SHP77 treated with DMSO at 0.1 percent for 48 hours (cell line): ENCODE measurements around the gene DRC3.

Experiments
- DNase-seq: peaks from one replicate; lab custom pipeline; 2025; lab: John Stamatoyannopoulos, UW

DRC3 gene

GRCh38 chr17:18055597-18055996, 82.9 kb downstream of the DRC3 start:
- DNase-seq: no peak

GRCh38 chr17:18056214-18056613, 83.6 kb downstream of the DRC3 start:
- no peak for DNase-seq

- no peak for DNase-seq
Measured at GRCh38 chr17:18059283-18059682, 86.6 kb downstream of the DRC3 start.

GRCh38 chr17:18064053-18064452, 91.4 kb downstream of the DRC3 start:
- no peak for DNase-seq

- no peak for DNase-seq
Measured at GRCh38 chr17:18065546-18065945, 92.9 kb downstream of the DRC3 start.
